K562 (cell line): ENCODE measurements around the gene BRAP. TPM values are rescaled to one million over a fixed set of nuclear protein-coding genes. Genes with fewer than 3 reads are reported as not detected.

Experiments
- CHD1 ChIP-seq: fragments of 200-600 bp; sonication (generic); IDR thresholded peaks from one replicate; pipeline ENCODE4 v1.6.1; 2012; ENCODE audit warnings: mild to moderate bottlenecking, moderate library complexity, low read length, inconsistent platforms
- FOXA3 ChIP-seq, 2 experiments: fragments of 450-650 bp in 1 of 2; sonication (generic) in 1 of 2; formaldehyde crosslinking; IDR thresholded peaks in 1 of 2; conservative IDR thresholded peaks in 1 of 2; 2 replicates each; pipeline versions ENCODE4 v1.4.0 to v1.8.0; 2020 to 2022; ENCODE audit warnings: mild to moderate bottlenecking in 2 of 2, missing genetic modification reagents in 1 of 2
- FOXK2 ChIP-seq, 2 experiments: fragments of 450-650 bp; IDR thresholded peaks in 1 of 2; conservative IDR thresholded peaks in 1 of 2; 2 replicates each; pipeline ENCODE4 v1.6.1; 2016; ENCODE audit warnings: low read depth in 2 of 2, mild to moderate bottlenecking in 1 of 2
- GABPB2 ChIP-seq: fragments of 250-450 bp; sonication (Bioruptor Pico); conservative IDR thresholded peaks from 2 replicates; pipeline ENCODE4 v1.5.1; 2021; ENCODE audit warnings: mild to moderate bottlenecking
- RAD21 ChIP-seq, 2 experiments: fragments of 250-450 bp in 1 of 2; fragments of 450-650 bp in 1 of 2; sonication (Bioruptor Pico) in 1 of 2; formaldehyde crosslinking in 1 of 2; IDR thresholded peaks in 1 of 2; conservative IDR thresholded peaks in 1 of 2; 2 replicates each; pipeline versions ENCODE4 v1.4.0 to v1.8.0; 2020 to 2022; ENCODE audit warnings: mild to moderate bottlenecking in 2 of 2, moderate library complexity in 1 of 2
- SIN3A ChIP-seq, 2 experiments: fragments of 150-350 bp in 1 of 2; IDR thresholded peaks; 2 replicates each; pipeline ENCODE4 v1.6.1; 2011 to 2016; ENCODE audit warnings: borderline replicate concordance in 2 of 2, low read depth in 2 of 2, low read length in 2 of 2, mild to moderate bottlenecking in 2 of 2, moderate library complexity in 2 of 2; ENCODE audit not compliant: control insufficient read depth in 1 of 2
- SRF ChIP-seq, 2 experiments: fragments of 250-450, 450-650 bp in 1 of 2; sonication (Bioruptor Pico) in 1 of 2; sonication (generic) in 1 of 2; formaldehyde crosslinking; IDR thresholded peaks; 2 replicates each; pipeline versions ENCODE4 v1.5.0 to v1.5.1; 2020 to 2022; ENCODE audit warnings: mild to moderate bottlenecking in 1 of 2, missing genetic modification reagents in 1 of 2
- YY1 ChIP-seq, 3 experiments: IDR thresholded peaks; 2 replicates each; pipeline ENCODE4 v1.6.1; 2011; ENCODE audit warnings: low read length in 2 of 3, mild to moderate bottlenecking in 2 of 3, moderate library complexity in 2 of 3, borderline replicate concordance in 1 of 3, control low read depth in 1 of 3, low read depth in 1 of 3; ENCODE audit not compliant: insufficient read depth in 3 of 3, insufficient replicate concordance in 2 of 3, control insufficient read depth in 1 of 3, insufficient read length in 1 of 3; ENCODE audit errors: extremely low read depth in 1 of 3
- ZNF140 ChIP-seq: fragments of 250-450 bp; sonication (Bioruptor Pico); IDR thresholded peaks from 2 replicates; pipeline ENCODE4 v1.8.0; 2021; ENCODE audit warnings: moderate library complexity, mild to moderate bottlenecking, inconsistent platforms
- polyA plus RNA-seq, 8 experiments: library from polyadenylated mRNA; depleted of rRNA in 4 of 8; stranded (reverse) in 5 of 8; unstranded in 3 of 8; fragments of >200 nt; fragmentation: Nextera tagmentation in 2 of 8; fragmentation: Illumina TruSeq in 1 of 8; extraction: Ambion mirVana in 2 of 8; extraction: Trizol in 1 of 8; gene quantifications; 2 replicates each; pipeline versions ENCODE4 v1.2.1 to v1.2.3, GENCODE V29; 2011 to 2014; ENCODE audit warnings: inconsistent platforms in 1 of 8, missing spikeins in 1 of 8
- total RNA-seq, 7 experiments: library from RNA; depleted of rRNA in 6 of 7; stranded (reverse); fragments of >200 nt in 6 of 7; fragmentation: Illumina TruSeq in 2 of 7; extraction: Trizol in 2 of 7; gene quantifications; 2 replicates each; pipeline versions ENCODE4 v1.2.1 to v1.2.3, GENCODE V29; 2011 to 2021; ENCODE audit warnings: low replicate concordance in 1 of 7
- TF ChIP-seq, protein P1 (sequence below): sonication (generic); formaldehyde crosslinking; IDR thresholded peaks from 2 replicates; pipeline ENCODE4 v1.4.0; 2020; ENCODE audit warnings: mild to moderate bottlenecking, missing genetic modification reagents
- TF ChIP-seq, protein P2 (sequence below), 2 experiments: fragments of 450-650 bp in 1 of 2; sonication (generic) in 1 of 2; formaldehyde crosslinking in 1 of 2; IDR thresholded peaks; 2 replicates each; pipeline versions ENCODE4 v1.7.1 to v1.9.0; 2016 to 2022; ENCODE audit warnings: inconsistent platforms in 1 of 2, mild to moderate bottlenecking in 1 of 2, missing genetic modification reagents in 1 of 2

Gene BRAP
- total and polyA plus RNA-seq, 9 of the 15 experiments (the other 6 are each of a cell fraction or from before 2014, with no cell fraction given): 2.2 to 32.6 (median 27.5) TPM

DNA sequence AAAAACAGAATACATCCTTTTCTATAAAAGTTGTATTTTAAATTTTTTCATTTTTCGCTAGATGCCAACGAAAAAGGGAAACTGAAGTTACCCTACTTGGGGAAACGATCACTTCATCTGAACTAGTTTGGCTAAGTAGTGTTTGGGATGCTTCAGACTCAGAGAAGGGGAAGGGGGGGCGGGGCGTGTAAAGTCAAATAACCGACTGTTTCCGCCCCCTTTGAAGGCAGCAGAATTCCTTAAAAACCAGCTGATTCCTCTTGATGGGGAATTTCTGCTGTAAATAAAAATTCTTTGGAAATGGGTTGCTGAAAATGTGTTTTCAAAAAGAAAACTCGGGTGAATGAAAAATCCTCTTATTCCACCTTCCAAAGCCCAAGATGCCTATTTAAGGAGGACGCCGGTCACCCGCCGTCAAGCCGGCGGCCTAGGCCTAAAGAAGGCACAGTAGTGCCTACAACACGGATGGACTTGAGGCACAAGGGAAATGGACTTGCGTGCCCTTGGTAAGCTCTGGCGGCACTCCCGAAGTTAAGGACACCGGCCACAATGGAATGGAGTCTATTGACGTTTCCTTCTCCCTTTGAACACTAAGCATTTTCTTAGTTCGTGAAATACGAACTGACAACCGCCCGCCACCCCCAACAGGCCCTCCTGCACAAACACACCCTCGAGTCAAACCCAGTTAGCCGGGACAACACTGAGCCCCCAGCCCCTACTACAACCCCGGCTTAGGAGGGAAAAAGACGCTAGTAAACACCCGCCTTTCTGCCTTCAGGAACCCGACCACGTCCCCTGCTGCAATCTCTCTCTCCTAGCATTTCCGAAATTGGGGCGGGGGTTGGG is 88.5 kb downstream of the BRAP start (continued):
- TF ChIP-seq RAD21 (CRISPR knock-in tag; conservative IDR thresholded peaks at IDR 0.05 in 1 of 2, IDR thresholded peaks at IDR 0.05 in 1 of 2) (0 out of 4 replicates have a peak, but pooled peaks of 1 of the 2 experiments have one; percentile 6), SRF (CRISPR knock-in tag; IDR thresholded peaks at IDR 0.05) (peak in 1 of 2 experiments; percentile 38; a peak in 1 of 4 replicates), ZNF140 (CRISPR knock-in tag) (no peak), FOXK2 (conservative IDR thresholded peaks at IDR 0.05 in 1 of 2, IDR thresholded peaks at IDR 0.05 in 1 of 2; ENCODE audit: low read depth in 2 of 2) (0 out of 4 replicates have a peak, but pooled peaks have one; percentile 13 to 22), YY1 (IDR thresholded peaks at IDR 0.05; ENCODE audit: borderline replicate concordance in 1 of 3, control insufficient read depth in 1 of 3, extremely low read depth in 1 of 3, insufficient read depth in 3 of 3, insufficient read length in 1 of 3, insufficient replicate concordance in 2 of 3, low read depth in 1 of 3, low read length in 2 of 3) (peak in 1 of 3 experiments; percentile 12), GABPB2 (CRISPR knock-in tag) (no peak), SIN3A (IDR thresholded peaks at IDR 0.05; ENCODE audit: borderline replicate concordance in 2 of 2, control insufficient read depth in 1 of 2, low read depth in 2 of 2, low read length in 2 of 2) (0 out of 4 replicates have a peak, but pooled peaks of 1 of the 2 experiments have one; percentile 9), FOXA3 (CRISPR knock-in tag; conservative IDR thresholded peaks at IDR 0.05 in 1 of 2, IDR thresholded peaks at IDR 0.05 in 1 of 2) (peak in 1 of 2 experiments; percentile 48; a peak in 2 of 4 replicates), CHD1 (peak; percentile 4)
- TF ChIP-seq, protein P1, sequence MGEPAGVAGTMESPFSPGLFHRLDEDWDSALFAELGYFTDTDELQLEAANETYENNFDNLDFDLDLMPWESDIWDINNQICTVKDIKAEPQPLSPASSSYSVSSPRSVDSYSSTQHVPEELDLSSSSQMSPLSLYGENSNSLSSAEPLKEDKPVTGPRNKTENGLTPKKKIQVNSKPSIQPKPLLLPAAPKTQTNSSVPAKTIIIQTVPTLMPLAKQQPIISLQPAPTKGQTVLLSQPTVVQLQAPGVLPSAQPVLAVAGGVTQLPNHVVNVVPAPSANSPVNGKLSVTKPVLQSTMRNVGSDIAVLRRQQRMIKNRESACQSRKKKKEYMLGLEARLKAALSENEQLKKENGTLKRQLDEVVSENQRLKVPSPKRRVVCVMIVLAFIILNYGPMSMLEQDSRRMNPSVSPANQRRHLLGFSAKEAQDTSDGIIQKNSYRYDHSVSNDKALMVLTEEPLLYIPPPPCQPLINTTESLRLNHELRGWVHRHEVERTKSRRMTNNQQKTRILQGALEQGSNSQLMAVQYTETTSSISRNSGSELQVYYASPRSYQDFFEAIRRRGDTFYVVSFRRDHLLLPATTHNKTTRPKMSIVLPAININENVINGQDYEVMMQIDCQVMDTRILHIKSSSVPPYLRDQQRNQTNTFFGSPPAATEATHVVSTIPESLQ (CRISPR knock-in tag): peak; percentile 29; the same call in 1 of the 2 replicates
- TF ChIP-seq, protein P2, sequence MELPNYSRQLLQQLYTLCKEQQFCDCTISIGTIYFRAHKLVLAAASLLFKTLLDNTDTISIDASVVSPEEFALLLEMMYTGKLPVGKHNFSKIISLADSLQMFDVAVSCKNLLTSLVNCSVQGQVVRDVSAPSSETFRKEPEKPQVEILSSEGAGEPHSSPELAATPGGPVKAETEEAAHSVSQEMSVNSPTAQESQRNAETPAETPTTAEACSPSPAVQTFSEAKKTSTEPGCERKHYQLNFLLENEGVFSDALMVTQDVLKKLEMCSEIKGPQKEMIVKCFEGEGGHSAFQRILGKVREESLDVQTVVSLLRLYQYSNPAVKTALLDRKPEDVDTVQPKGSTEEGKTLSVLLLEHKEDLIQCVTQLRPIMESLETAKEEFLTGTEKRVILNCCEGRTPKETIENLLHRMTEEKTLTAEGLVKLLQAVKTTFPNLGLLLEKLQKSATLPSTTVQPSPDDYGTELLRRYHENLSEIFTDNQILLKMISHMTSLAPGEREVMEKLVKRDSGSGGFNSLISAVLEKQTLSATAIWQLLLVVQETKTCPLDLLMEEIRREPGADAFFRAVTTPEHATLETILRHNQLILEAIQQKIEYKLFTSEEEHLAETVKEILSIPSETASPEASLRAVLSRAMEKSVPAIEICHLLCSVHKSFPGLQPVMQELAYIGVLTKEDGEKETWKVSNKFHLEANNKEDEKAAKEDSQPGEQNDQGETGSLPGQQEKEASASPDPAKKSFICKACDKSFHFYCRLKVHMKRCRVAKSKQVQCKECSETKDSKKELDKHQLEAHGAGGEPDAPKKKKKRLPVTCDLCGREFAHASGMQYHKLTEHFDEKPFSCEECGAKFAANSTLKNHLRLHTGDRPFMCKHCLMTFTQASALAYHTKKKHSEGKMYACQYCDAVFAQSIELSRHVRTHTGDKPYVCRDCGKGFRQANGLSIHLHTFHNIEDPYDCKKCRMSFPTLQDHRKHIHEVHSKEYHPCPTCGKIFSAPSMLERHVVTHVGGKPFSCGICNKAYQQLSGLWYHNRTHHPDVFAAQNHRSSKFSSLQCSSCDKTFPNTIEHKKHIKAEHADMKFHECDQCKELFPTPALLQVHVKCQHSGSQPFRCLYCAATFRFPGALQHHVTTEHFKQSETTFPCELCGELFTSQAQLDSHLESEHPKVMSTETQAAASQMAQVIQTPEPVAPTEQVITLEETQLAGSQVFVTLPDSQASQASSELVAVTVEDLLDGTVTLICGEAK (IDR thresholded peaks at IDR 0.05): 0 out of 2 replicates have a peak, but pooled peaks have one; percentile 10
- TF ChIP-seq, protein P2 (CRISPR knock-in tag; IDR thresholded peaks at IDR 0.05): no peak
